Neuronal stem cell (in vitro differentiated cells): Measurements from ENCODE around the gene ATP2B1.

Experiments
- DNase-seq: peaks from one replicate; pipeline ENCODE4 v3.0.0-alpha.2; 2013; ENCODE audit warnings: low spot score
- H2AFZ ChIP-seq: one replicate; pipeline ENCODE4 v1.6.1; 2013; ENCODE audit warnings: mild to moderate bottlenecking, low read length, inconsistent platforms
- H2AK5ac ChIP-seq: 2 replicates; pipeline ENCODE4 v1.6.1; 2013; ENCODE audit warnings: low read depth, mild to moderate bottlenecking, inconsistent platforms, low read length, moderate library complexity, mixed read lengths
- H2BK120ac ChIP-seq: 2 replicates; pipeline ENCODE4 v1.6.1; 2013; ENCODE audit warnings: low read depth, mild to moderate bottlenecking, inconsistent platforms, low read length, moderate library complexity, mixed read lengths
- H2BK12ac ChIP-seq: one replicate; pipeline ENCODE4 v1.6.1; 2013; ENCODE audit warnings: low read length, inconsistent platforms
- H2BK15ac ChIP-seq: 2 replicates; pipeline ENCODE4 v1.6.1; 2013; ENCODE audit warnings: mild to moderate bottlenecking, low read length, inconsistent platforms, mixed read lengths
- H2BK5ac ChIP-seq: one replicate; pipeline ENCODE4 v1.6.1; 2013; ENCODE audit warnings: inconsistent platforms, mild to moderate bottlenecking, low read length, moderate library complexity
- H3K14ac ChIP-seq: one replicate; pipeline ENCODE4 v1.6.1; 2013; ENCODE audit warnings: low read length, inconsistent platforms
- H3K18ac ChIP-seq: 2 replicates; pipeline ENCODE4 v1.6.1; 2013; ENCODE audit warnings: low read length, inconsistent platforms
- H3K23ac ChIP-seq: 2 replicates; pipeline ENCODE4 v1.6.1; 2013; ENCODE audit warnings: low read depth, mild to moderate bottlenecking, mixed read lengths, low read length, inconsistent platforms; ENCODE audit not compliant: poor library complexity
- H3K27ac ChIP-seq: replicated peaks from 3 replicates; pipeline ENCODE4 v1.5.1; 2013; ENCODE audit warnings: low read length, inconsistent platforms
- H3K27me3 ChIP-seq, 3 experiments: 2 replicates each; pipeline ENCODE4 v1.6.1; 2013; ENCODE audit warnings: low read length in 3 of 3, mild to moderate bottlenecking in 2 of 3, inconsistent platforms in 1 of 3, low read depth in 1 of 3, mixed read lengths in 1 of 3, moderate library complexity in 1 of 3; ENCODE audit not compliant: control insufficient read depth in 3 of 3, insufficient read depth in 3 of 3
- H3K36me3 ChIP-seq, 2 donors: replicated peaks in 1 of 2; 2 replicates each; pipeline ENCODE4 v1.6.1; 2013; ENCODE audit warnings: low read length in 2 of 2; ENCODE audit not compliant: control insufficient read depth in 2 of 2, insufficient read depth in 2 of 2
- H3K4ac ChIP-seq: 2 replicates; pipeline ENCODE4 v1.6.1; 2013; ENCODE audit warnings: inconsistent platforms, mild to moderate bottlenecking, low read length, moderate library complexity
- H3K4me1 ChIP-seq, 2 donors: 1 replicate in 1 of 2; 2 replicates in 1 of 2; pipeline ENCODE4 v1.6.1; 2013; ENCODE audit warnings: low read length in 2 of 2, low read depth in 1 of 2; ENCODE audit not compliant: control insufficient read depth in 2 of 2, insufficient read depth in 1 of 2
- H3K4me2 ChIP-seq: one replicate; pipeline ENCODE4 v1.6.1; 2013; ENCODE audit warnings: mild to moderate bottlenecking, low read length, inconsistent platforms; ENCODE audit not compliant: insufficient read depth, poor library complexity, severe bottlenecking
- H3K4me3 ChIP-seq, 2 donors: 2 replicates each; pipeline ENCODE4 v1.5.1; 2013; ENCODE audit warnings: low read length in 2 of 2, mild to moderate bottlenecking in 2 of 2, inconsistent platforms in 1 of 2, moderate library complexity in 1 of 2
- H3K79me1 ChIP-seq: one replicate; pipeline ENCODE4 v1.6.1; 2013; ENCODE audit warnings: low read depth, mild to moderate bottlenecking, inconsistent platforms, low read length, moderate library complexity
- H3K9ac ChIP-seq: one replicate; pipeline ENCODE4 v1.6.1; 2013; ENCODE audit warnings: mild to moderate bottlenecking, low read depth, low read length, inconsistent platforms; ENCODE audit not compliant: poor library complexity
- H3K9me3 ChIP-seq, 2 donors: replicated peaks in 1 of 2; 2 replicates each; pipeline versions ENCODE3 to v1.6.1; 2013; ENCODE audit warnings: low read length in 2 of 2, mild to moderate bottlenecking in 2 of 2, inconsistent platforms in 1 of 2, low read depth in 1 of 2, mixed read lengths in 1 of 2, moderate library complexity in 1 of 2; ENCODE audit not compliant: control insufficient read depth in 2 of 2, insufficient read depth in 1 of 2
- H4K8ac ChIP-seq: one replicate; pipeline ENCODE4 v1.6.1; 2013; ENCODE audit warnings: low read depth, mild to moderate bottlenecking, inconsistent platforms, low read length, moderate library complexity
- H4K91ac ChIP-seq: one replicate; pipeline ENCODE4 v1.6.1; 2013; ENCODE audit warnings: low read length, low read depth, mild to moderate bottlenecking, inconsistent platforms; ENCODE audit not compliant: poor library complexity
- WGBS, 2 donors: extraction: QIAGEN DNeasy Blood & Tissue Kit; methylation state at CpG; one replicate each; pipeline ENCODE4 v1.1.7; 2013; ENCODE audit warnings: missing lambda C conversion rate in 2 of 2, mixed read lengths in 1 of 2; ENCODE audit not compliant: insufficient read length in 2 of 2, insufficient replicate concordance in 1 of 2; ENCODE audit errors: extremely low coverage in 2 of 2; 5-methylcytosine and 5-hydroxymethylcytosine counted together

The ATP2B1 gene

DNA sequence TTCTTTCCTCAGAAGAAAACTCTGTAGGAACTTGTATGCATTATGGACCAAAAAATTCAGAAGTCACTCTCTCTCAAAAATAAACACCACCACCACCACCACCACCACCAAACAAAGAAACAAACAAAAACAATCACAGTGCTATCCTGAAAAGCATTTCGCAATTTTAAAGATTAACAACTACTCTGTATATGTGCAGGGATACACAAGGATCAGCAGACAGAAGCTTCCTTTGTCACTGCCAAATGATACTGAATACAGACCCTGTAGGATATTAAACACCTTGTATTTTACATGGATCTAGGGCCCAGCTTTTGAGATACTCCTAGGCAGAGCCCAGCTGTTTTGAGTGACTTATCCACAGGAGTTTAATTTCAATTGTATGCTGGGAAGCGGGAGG is 31.7 kb downstream of the ATP2B1 start:
- no peak overlapping the region for H3K23ac ChIP-seq
- H3K4me1 ChIP-seq = no peaks in the 10 kb centered on the region
- no peaks in the 10 kb centered on the region for H3K79me1 ChIP-seq
- no peak overlapping the region for H3K14ac ChIP-seq
- no peak overlapping the region for H2BK12ac ChIP-seq
- H2AK5ac ChIP-seq = no peak overlapping the region
- H4K8ac ChIP-seq = no peak overlapping the region
- H3K36me3 ChIP-seq = no peaks in the 10 kb centered on the region
- peaks cover 0 to 7% of the 10 kb centered on the region in 2 donors for H3K9me3 ChIP-seq
- H3K4me2 ChIP-seq = no peak overlapping the region
- no peak overlapping the region for H4K91ac ChIP-seq
- no peak overlapping the region for H3K18ac ChIP-seq
- no peaks in the 10 kb centered on the region for H3K27me3 ChIP-seq
- no peak for DNase-seq
- no peak overlapping the region for H3K9ac ChIP-seq
- no peak overlapping the region for H3K4me3 ChIP-seq
- no peak overlapping the region for H3K4ac ChIP-seq
- no CpG with 5 or more reads among the region's 2 CpGs for WGBS, 2 donors
- H2AFZ ChIP-seq = no peak overlapping the region
- H2BK5ac ChIP-seq = no peak overlapping the region
- no peak overlapping the region for H2BK15ac ChIP-seq
- H2BK120ac ChIP-seq = no peak overlapping the region
- H3K27ac ChIP-seq = no peak overlapping the region

DNA sequence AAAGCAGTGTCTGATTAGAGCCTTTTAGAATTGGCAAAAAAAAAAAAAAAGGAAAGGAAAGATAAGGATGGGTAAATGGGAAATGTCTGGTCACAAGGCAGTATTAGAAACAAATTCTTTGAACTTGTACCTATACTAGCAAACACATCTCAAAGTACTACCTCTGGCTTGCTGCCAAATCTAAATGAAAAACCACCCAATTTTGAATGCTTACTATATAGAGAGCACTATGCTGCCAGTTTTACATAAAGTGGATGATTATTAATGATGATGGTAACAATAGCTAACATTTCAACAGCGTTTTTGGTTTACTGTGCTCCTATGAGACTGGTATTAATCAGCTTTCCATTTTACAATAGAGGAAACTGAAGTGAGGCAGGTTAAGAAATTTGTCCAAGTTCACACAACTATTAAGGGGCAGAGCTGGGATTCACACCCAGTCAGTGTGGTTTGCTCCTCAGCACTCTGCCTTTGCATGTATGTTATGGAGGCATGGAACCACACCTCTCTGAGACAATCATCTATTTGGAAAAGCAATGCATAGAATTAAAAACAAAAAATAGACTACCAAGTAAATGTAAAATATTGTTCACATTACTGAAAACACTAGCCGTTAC is 34.2 kb downstream of the ATP2B1 start:
- no peak overlapping the region for H2BK5ac ChIP-seq
- no peak overlapping the region for H4K8ac ChIP-seq
- no peak overlapping the region for H3K9ac ChIP-seq
- H3K4me1 ChIP-seq = peaks cover 0 to 3% of the 10 kb centered on the region in 2 donors
- H4K91ac ChIP-seq = no peak overlapping the region
- no peak overlapping the region for H3K27ac ChIP-seq
- H3K14ac ChIP-seq = no peak overlapping the region
- no peak overlapping the region for H2AFZ ChIP-seq
- H3K18ac ChIP-seq = no peak overlapping the region
- no peaks in the 10 kb centered on the region for H3K27me3 ChIP-seq
- no peaks in the 10 kb centered on the region for H3K36me3 ChIP-seq
- no peak overlapping the region for H3K4ac ChIP-seq
- no CpG with 5 or more reads among the region's 2 CpGs for WGBS, 2 donors
- no peak overlapping the region for H3K4me2 ChIP-seq
- no peak for DNase-seq
- no peak overlapping the region for H2AK5ac ChIP-seq
- H2BK12ac ChIP-seq = no peak overlapping the region
- H3K9me3 ChIP-seq = peaks cover 0 to 1% of the 10 kb centered on the region in 2 donors
- H2BK120ac ChIP-seq = no peak overlapping the region
- no peak overlapping the region for H2BK15ac ChIP-seq
- no peak overlapping the region for H3K23ac ChIP-seq
- H3K4me3 ChIP-seq = no peak overlapping the region
- peaks cover 1% of the 10 kb centered on the region for H3K79me1 ChIP-seq

DNA sequence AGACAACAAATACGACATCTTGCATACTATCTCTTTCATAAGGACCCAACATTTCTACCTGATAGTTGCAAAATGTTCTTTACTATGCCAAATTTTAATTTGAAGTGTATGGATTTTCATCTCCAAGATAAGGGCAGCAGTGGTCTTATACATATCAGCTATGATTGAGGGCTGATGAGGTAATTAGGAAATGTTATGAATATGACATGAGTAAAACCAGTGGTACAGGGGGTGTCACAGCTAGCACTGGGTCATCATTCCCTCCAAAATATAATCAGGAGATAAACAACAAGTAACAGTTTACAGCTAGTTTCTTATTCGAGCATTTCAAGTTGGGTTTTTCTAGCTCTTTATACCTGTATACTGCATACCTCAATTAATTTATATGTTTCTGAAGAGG is 35.0 kb downstream of the ATP2B1 start:
- H3K4ac ChIP-seq = no peak overlapping the region
- no peak overlapping the region for H2BK120ac ChIP-seq
- no peak overlapping the region for H3K23ac ChIP-seq
- no peaks in the 10 kb centered on the region for H3K36me3 ChIP-seq
- no peak overlapping the region for H3K4me2 ChIP-seq
- H3K27ac ChIP-seq = no peak overlapping the region
- no peak overlapping the region for H2AK5ac ChIP-seq
- H3K9me3 ChIP-seq = no peaks in the 10 kb centered on the region
- no peak overlapping the region for H4K8ac ChIP-seq
- peaks cover 0 to 3% of the 10 kb centered on the region in 2 donors for H3K4me1 ChIP-seq
- no peak overlapping the region for H2AFZ ChIP-seq
- H4K91ac ChIP-seq = no peak overlapping the region
- no peak overlapping the region for H3K18ac ChIP-seq
- H2BK5ac ChIP-seq = no peak overlapping the region
- H3K79me1 ChIP-seq = peaks cover 1% of the 10 kb centered on the region
- H3K9ac ChIP-seq = no peak overlapping the region
- no peak overlapping the region for H3K14ac ChIP-seq
- H2BK15ac ChIP-seq = no peak overlapping the region
- DNase-seq = no peak
- no peak overlapping the region for H2BK12ac ChIP-seq
- WGBS, 2 donors = no CpG with 5 or more reads among the region's 2 CpGs
- no peak overlapping the region for H3K4me3 ChIP-seq
- H3K27me3 ChIP-seq = no peaks in the 10 kb centered on the region

DNA sequence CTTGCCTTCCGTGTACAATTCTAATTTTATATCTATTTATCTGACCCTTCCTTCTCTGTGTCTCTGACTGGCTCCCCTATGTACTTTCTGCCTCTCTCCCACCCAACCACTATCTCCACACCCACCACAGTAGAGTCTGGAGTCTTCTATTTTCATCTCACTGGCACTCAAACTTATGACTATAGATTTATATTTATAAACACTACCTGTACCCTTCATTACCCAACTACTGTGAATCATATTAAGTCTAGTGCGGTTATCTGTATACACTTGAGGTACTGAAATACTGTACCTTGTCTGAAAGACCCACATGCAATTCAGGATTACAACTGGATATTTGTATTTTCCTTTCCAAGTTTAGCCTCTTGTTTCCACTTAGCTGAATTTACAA is 36.1 kb downstream of the ATP2B1 start:
- no peak overlapping the region for H3K4me2 ChIP-seq
- no peak overlapping the region for H3K9ac ChIP-seq
- no peak overlapping the region for H3K23ac ChIP-seq
- no peak overlapping the region for H2BK12ac ChIP-seq
- no peak overlapping the region for H2BK120ac ChIP-seq
- H3K27me3 ChIP-seq = no peaks in the 10 kb centered on the region
- WGBS, 2 donors = no CpG with 5 or more reads among the region's 2 CpGs
- H3K36me3 ChIP-seq = no peaks in the 10 kb centered on the region
- no peak overlapping the region for H4K91ac ChIP-seq
- H3K4me3 ChIP-seq = no peak overlapping the region
- DNase-seq = no peak
- H2AFZ ChIP-seq = no peak overlapping the region
- H3K9me3 ChIP-seq = no peaks in the 10 kb centered on the region
- H3K4me1 ChIP-seq = peaks cover 0 to 3% of the 10 kb centered on the region in 2 donors
- no peak overlapping the region for H3K27ac ChIP-seq
- no peak overlapping the region for H2BK5ac ChIP-seq
- H4K8ac ChIP-seq = no peak overlapping the region
- no peak overlapping the region for H2AK5ac ChIP-seq
- no peak overlapping the region for H3K4ac ChIP-seq
- no peak overlapping the region for H2BK15ac ChIP-seq
- H3K14ac ChIP-seq = no peak overlapping the region
- peaks cover 1% of the 10 kb centered on the region for H3K79me1 ChIP-seq
- H3K18ac ChIP-seq = no peak overlapping the region
